Fibroblast of skin of left quadriceps (primary cell): ENCODE measurements around the gene CCDC141.
"Not testable (repeated sequence)": the region's sequence is repeated elsewhere in the genome, so short reads cannot be mapped to it uniquely, and the experiment has no call there.

Experiments used
- DNase-seq, 2 experiments: peaks; one replicate each; pipeline ENCODE4 v3.0.0-alpha.2; 2013; ENCODE audit warnings: low read depth in 2 of 2

Gene CCDC141

GRCh38 chr2:179049546-179050311 is at the start of gene CCDC141:
TSS of gene CCDC141 (minus strand) at chr2:179050137. CDS start at chr2:179049941, 196 bp downstream.
- no peak for DNase-seq

GRCh38 chr2:179098080-179098689 is 48.2 kb upstream of the CCDC141 start:
- no peak for DNase-seq

GRCh38 chr2:179097131-179097530 is 47.2 kb upstream of the CCDC141 start:
- DNase-seq = no peak

GRCh38 chr2:179096090-179096489 is 46.2 kb upstream of the CCDC141 start:
- no peak for DNase-seq

- DNase-seq = not testable (repeated sequence)
Observed at GRCh38 chr2:179092912-179093311, 43.0 kb upstream of the CCDC141 start.

- no peak for DNase-seq
Observed at GRCh38 chr2:179082697-179083096, 32.8 kb upstream of the CCDC141 start.

GRCh38 chr2:179081954-179082353 is 32.0 kb upstream of the CCDC141 start:
- no peak for DNase-seq

GRCh38 chr2:179072527-179072926 is 22.6 kb upstream of the CCDC141 start:
- no peak for DNase-seq

- no peak for DNase-seq
Observed at GRCh38 chr2:179071810-179072355, 21.9 kb upstream of the CCDC141 start.

GRCh38 chr2:179070895-179071294 is 21.0 kb upstream of the CCDC141 start:
- DNase-seq = no peak

- no peak for DNase-seq
Observed at GRCh38 chr2:179069685-179070084, 19.7 kb upstream of the CCDC141 start.

- no peak for DNase-seq
Observed at GRCh38 chr2:179068991-179069643, 19.2 kb upstream of the CCDC141 start.

- no peak for DNase-seq
Observed at GRCh38 chr2:179059026-179059700, 9.2 kb upstream of the CCDC141 start.

GRCh38 chr2:179057737-179058136 is 7.8 kb upstream of the CCDC141 start:
- no peak for DNase-seq

- DNase-seq = not testable (repeated sequence)
Observed at GRCh38 chr2:179053568-179053967, 3.6 kb upstream of the CCDC141 start.

GRCh38 chr2:179051250-179051649 is 1.3 kb upstream of the CCDC141 start:
- DNase-seq = no peak

- no peak for DNase-seq
Observed at GRCh38 chr2:179050755-179051154, 818 bp upstream of the CCDC141 start.

GRCh38 chr2:179049203-179049545 is 763 bp downstream of the CCDC141 start:
- DNase-seq = no peak

- no peak for DNase-seq
Observed at GRCh38 chr2:179048099-179048498, 1.8 kb downstream of the CCDC141 start.

GRCh38 chr2:179045602-179046001 is 4.3 kb downstream of the CCDC141 start:
- DNase-seq = not testable (repeated sequence)

GRCh38 chr2:179044500-179044899 is 5.4 kb downstream of the CCDC141 start:
- DNase-seq = no peak

GRCh38 chr2:179037807-179038206 is 12.1 kb downstream of the CCDC141 start:
- DNase-seq = no peak
